OCI-LY3 (cell line): ENCODE results near the gene PCDHA2.
A peak's percentile ranks its signal among the peaks of the same experiment; 100 is the strongest.

Experiments used
- CTCF ChIP-seq: fragments of 200-600, 300-600 bp; sonication (generic); IDR thresholded peaks from 2 replicates; pipeline ENCODE4 v1.5.1; 2014; ENCODE audit warnings: antibody characterized with exemption, low read length, low read depth
- EZH2phosphoT487 ChIP-seq: fragments of 200-600 bp; shearing (Covaris generic); IDR thresholded peaks from 2 replicates; pipeline ENCODE4 v1.6.1; 2018; ENCODE audit warnings: antibody characterized with exemption, mixed run types, low read depth

- TF ChIP-seq CTCF, result 0 out of 2 replicates have a peak, but pooled peaks have one; percentile 9
- no peak for TF ChIP-seq EZH2phosphoT487
Observed at GRCh38 chr5:140833993-140834392, 39.3 kb downstream of the PCDHA2 start, which contains the start of gene PCDHA7.
